AG08396 (cell line): ENCODE results near the gene KEL.

Source experiments
- DNase-seq: peaks from one replicate; pipeline ENCODE4 v3.0.0; 2012; ENCODE audit warnings: low spot score, mixed read lengths

The KEL gene

GRCh38 chr7:142960955-142961512, 1.1 kb downstream of the KEL start:
- DNase-seq = peak; percentile 1

- DNase-seq = no peak
Measured at GRCh38 chr7:142959202-142959601, 3.0 kb downstream of the KEL start.

- DNase-seq = no peak
Measured at GRCh38 chr7:142957723-142958122, 4.4 kb downstream of the KEL start.

DNA sequence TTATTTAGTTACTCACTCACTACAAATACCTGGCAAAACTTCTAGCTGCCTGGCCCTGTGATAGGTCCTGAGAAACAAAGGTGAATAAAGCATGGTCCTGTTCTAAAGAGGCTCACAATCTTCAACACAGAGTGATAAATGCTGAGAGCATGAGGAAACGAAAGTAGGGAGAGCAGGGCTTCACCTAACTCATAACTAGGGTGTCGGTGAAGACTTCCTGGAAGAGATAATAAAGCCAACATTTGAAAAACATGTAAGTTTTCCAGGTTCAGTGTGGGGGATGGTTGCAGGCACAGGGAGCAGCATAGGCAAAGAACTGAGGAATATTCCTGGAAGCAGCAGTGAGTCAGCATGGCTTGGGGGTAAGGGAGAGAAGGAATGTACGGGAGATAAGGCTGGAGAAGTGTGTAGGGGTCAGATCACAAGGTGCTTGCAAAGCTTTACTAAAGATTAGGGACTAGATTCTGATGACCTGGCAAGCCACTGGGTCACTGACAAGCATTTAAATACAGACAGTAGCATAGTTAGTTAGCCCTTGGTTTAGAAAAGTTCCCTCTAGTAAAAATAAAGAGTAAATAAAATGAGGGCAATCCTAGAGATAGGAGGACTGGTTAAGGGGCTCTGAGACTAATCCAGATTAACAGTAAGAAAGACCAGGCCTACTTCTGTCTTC, 5.1 kb downstream of the KEL start:
- no peak for DNase-seq

- DNase-seq = no peak
Measured at GRCh38 chr7:142954680-142955268, 7.4 kb downstream of the KEL start.

DNA sequence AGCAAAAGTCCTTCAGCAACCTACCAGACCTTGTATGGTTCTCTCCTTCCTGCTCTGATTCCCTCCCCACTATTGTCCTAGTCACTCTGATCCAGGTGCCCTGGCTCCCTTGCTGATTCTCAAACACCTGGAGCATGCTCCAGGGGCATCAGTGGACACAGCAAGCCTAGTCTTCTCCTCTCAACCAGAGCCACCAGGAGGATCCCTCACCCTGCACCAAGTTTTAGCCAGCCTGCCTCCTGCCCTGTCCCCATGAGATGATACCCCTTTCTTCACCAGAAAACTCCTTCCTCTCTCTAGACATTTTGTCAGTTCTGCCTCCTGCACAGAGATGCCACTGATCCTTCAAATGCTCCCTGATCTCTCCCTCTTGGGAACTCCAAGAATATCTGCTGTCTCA, 11.9 kb downstream of the KEL start:
- no peak for DNase-seq

DNA sequence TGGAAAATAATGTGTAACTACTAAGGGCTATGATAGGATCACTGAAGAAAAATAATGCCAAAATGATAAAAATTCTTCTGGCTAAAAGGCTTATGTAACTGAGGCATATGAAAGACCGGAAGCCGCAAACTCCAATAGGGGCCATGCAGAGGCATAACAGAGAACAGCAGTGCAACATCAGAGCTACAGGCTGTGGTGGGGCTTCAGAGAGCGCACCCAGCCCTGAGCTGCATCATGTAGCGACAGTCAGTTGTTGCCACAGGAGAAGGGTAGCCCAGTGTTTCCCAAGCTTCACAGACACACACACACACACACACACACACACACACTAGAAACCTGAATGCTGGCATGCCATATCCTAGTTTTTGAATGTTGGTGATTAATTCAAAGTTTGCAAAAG, 13.6 kb downstream of the KEL start:
- DNase-seq = no peak

DNA sequence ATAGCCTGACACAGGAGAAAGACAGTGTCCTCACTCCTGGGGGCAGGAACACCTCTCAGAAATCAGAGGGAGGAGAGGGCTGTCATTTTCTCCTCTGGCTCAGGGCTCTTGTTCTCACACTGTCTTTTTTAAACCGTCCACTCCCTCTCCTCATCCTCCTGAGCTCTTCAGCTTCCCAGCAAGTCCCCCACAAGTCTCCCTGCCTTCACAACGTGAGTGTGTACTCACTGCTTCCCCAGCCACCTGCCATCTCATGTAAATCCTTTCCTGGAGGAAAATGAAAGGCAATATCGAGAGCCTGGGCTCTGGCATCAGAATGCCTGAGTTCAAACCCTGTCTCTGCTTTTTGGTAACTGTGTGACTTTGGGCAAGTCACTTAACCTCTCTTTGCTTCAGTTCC, 17.2 kb downstream of the KEL start:
- no peak for DNase-seq

DNA sequence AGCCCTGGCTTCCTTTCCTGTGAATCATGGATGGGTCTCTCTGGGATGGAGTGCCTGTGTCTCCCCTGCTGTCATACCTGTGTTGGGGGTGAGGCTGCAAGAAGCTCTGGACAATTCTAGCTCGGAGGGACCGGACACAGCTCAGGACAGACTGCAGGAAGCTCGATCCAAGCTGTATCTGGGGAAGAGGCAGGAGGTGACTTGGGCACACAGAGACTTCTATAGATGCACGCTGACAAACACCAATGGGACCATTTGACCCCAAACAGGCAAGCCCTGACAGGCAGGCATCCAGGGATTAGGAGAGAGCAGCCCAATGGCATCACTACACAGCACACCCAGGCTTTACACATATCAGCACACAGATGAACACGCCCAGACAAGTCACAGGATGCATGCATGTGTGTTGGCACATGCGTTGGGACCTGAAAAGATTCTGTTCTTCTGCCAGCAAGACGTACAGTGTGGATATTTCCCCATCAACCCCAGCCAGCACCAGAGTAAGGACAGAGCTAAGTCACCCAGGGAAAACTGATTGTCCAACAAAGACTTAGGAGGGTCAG, 18.4 kb downstream of the KEL start:
- DNase-seq = no peak

GRCh38 chr7:142942746-142943145, 19.4 kb downstream of the KEL start:
- DNase-seq = no peak

DNA sequence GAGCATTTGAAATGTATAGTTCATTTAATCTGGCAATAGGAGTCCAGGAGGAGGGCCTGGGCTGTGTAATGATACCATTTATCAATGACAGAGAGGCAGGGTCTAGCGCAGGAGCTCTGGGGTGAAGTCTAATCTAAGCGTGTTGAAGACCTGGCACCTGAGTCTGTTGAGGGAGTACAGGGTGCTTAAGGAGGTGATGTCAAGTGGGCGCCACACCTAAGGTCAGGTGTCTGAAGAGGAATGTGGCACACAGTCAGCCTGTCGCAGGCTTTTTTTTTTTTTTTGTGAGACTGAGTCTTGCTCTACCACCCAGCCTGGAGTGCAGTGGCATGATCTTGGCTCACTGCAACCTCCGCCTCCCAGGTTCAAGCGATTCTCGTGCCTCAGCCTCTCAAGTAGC, 20.6 kb downstream of the KEL start:
- DNase-seq = no peak

DNA sequence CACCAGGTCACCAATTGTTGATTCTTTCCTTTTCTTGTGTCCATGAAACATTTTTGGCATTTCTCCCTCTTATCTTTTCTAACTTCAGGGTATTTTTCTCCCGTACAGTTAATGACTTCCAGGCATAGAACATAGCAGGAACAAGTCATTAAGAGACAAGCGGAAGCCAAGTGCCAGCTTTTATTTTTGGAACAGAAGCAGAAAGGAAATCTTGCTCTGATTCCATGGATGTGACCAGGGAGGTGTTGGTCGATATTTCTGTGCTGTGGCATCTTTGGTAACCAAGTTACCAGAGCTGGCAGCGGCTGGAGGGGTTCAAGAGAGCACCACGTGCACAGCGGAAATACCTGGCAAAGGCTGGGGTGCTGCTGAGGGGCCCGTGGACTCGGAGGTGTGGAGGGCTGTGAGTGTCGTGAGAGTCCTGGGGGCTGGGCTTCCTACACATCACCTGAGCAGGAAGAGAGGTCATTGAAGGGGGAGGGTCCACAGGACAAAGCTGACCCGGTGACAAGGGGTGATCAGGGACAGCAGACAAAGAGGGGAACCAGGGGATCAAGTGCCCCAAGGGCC, 21.1 kb downstream of the KEL start:
- DNase-seq = no peak

GRCh38 chr7:142939226-142939910, 22.8 kb downstream of the KEL start, which contains the start of gene LLCFC1:
LLCFC1 (plus strand) TSS chr7:142939484; CDS start chr7:142939622, 138 bp downstream.
- DNase-seq = no peak

- DNase-seq = no peak
Measured at GRCh38 chr7:142938611-142939010, 23.6 kb downstream of the KEL start.

DNA sequence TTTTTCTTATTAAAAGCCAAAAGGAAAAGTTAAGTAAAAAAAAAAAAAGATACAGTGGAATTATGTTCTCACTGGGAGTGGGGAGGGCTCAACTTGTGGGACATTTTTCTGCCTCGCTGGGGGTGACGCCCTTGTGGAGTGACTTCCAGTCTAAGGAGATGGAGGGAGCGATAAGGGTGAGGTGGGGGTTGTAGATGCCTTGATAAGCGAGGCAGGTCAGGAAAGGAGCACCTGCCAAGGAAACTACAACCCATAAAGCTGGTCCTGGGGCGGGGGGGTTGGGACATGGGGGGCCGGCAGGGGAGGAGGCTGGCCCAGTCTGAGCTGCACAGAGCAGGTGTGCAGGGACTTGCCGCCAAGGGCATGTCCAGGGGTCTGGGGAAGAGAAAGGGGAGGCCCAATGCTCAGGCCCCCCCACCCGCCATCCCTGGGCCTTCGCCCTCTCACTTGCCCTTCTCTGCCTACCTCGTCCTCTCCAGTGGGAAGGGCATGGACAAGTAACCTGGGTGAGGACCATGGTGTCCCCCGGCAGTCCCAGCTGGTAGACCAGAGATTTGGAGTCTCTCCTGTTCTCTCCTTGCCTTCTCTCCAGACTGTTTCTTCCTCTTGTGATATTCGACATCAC, 26.1 kb downstream of the KEL start:
- no peak for DNase-seq

DNA sequence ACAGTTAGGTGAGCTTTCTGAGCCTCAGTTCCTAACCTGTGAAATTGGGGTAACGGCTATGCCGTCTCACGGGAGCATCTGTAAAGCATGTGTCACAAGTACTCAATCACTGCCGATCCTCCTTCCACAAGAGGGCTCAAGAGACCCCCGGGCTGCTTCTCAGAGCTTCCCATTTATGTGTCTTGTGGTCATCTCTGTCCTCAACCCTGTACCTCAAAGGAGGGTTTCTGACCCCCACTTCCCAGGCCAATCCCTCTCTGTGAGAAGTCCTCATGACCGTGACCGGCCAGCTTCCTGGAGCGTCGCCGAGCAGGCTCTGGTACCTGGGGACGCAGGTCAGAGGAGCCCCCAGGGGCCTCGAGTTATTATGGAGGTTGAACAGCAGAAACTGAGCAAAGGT, 28.1 kb downstream of the KEL start:
- no peak for DNase-seq

DNA sequence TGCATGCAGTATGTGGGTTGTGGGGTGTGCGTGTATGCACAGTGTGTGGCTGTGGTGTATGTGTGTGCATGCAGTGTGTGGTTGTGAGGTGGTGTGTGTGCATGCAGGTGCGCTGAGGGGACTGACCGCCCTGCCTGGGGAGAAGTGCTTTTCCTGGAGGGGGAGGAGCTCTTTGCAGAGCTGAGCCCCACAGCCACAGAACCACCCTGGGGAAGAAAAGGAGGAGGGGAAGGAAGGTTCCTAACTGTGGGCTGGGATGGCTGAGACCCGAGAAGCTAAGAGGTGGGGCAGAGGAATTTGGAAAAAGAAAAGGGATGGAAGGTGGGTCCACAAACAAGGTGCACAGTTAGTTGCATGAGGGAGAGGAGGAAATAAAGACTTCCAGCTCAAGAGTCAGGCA, 28.5 kb downstream of the KEL start, which contains the start of gene TRPV5:
Gene TRPV5, minus strand, starts transcription at position 123 of the 400 bp plus-strand sequence. CDS start 287 bp downstream, outside the sequence.
- no peak for DNase-seq

- DNase-seq = no peak
Measured at GRCh38 chr7:142933092-142933475, 29.1 kb downstream of the KEL start.

GRCh38 chr7:142932386-142933091, 29.6 kb downstream of the KEL start:
- no peak for DNase-seq

DNA sequence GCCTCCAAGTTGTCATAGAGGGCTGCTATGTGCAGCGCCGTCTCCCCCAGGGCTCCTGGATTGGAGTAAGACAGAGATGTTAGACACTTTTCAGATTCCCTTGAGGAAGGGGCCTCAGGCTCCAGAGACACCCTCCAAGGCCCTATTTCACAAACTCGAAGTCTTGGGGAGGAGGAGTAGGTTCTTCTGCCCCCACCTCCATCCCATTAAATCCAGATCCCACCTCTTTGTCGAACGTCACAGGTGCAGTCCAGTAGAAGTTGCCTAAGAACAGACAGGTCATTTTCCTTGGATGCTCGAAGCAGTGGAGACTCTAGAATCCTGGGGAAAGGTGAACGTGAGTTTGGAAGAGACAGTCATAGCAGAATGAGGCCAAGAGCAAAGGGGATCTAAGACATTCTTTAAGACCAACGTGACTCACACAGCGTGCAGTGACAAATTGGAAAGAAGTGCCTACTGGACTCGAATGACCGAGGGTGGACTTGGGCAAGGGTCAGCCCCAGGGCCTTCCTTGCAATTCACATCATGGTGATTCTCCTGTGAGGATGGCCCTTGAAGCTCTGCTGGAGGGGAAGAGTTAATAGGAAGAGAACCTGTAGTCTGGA, 31.9 kb downstream of the KEL start:
- no peak for DNase-seq

DNA sequence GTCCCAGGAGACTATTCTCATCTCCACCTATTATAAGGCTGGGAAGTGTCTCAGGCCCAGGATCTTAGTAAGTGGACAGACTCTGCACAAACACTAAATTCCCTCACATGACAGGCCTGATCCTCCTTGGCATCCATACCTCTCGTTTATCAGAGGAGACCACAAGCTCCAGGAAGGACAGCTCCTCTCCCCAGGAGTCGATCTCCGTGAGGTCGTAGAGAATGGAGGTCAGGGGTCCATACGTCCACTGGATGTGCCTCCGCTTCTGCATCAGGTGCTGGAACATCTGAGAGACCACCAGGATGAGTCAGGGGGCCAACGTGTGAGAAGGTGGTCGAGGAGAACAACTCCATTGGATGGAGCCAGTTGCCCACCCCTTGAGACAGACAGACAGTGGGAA, 34.2 kb downstream of the KEL start:
- DNase-seq = no peak
